GM12892 (cell line): Measurements from ENCODE around the gene BMP2.

ENCODE experiments used
- POLR2A ChIP-seq: IDR thresholded peaks from 2 replicates; pipeline ENCODE4 v1.6.1; 2011; ENCODE audit warnings: low read depth, low read length, control low read depth
- POLR2AphosphoS5 ChIP-seq: IDR thresholded peaks from 2 replicates; pipeline ENCODE4 v1.6.1; 2011; ENCODE audit warnings: low read depth, low read length, control low read depth
- TAF1 ChIP-seq: IDR thresholded peaks from 2 replicates; pipeline ENCODE4 v1.6.1; 2011; ENCODE audit warnings: low read depth, mild to moderate bottlenecking, control low read depth, low read length, borderline replicate concordance

DNA sequence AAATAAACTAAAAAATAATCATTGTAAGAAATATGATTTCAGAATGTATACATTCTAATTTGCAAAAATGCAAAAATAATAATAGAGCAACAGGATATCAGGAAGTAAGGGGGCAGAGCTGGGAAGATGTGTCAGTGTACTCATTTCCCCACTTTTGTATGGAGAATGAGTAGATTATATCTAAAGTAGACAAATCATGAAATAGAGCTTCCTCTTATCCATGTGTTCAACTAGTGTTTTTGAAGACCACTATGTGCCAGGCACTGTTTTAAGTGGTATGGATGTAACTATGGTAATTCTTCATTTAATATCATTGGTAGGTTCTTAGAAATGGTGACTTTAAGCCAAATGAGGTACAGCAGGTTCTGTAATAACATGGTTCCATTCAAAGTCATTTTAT is 17.0 kb upstream of the BMP2 start:
- TF ChIP-seq POLR2A: no peak
- TF ChIP-seq POLR2AphosphoS5: no peak
- TF ChIP-seq TAF1: no peak
